ENCODE measurements around the gene TDRKH.

Gene TDRKH

GRCh38 chr1:151805066-151805820, 14.9 kb upstream of the TDRKH start, which contains the start of gene LINGO4:
Gene LINGO4 (minus strand): TSS chr1:151805419. CDS start chr1:151802704, 2,715 bp downstream.
- Histone ChIP-seq H3K79me2 (ENCODE audit: control insufficient read depth, insufficient read depth, low read length) (no peaks in the 10 kb centered on the region), H3K4ac (ENCODE audit: low read depth, low read length) (no peak within 1 kb of the TSS), H3K56ac (ENCODE audit: low read length) (no peak within 1 kb of the TSS), H3K18ac (ENCODE audit: low read length) (no peak within 1 kb of the TSS), H3K4me2 (ENCODE audit: low read length) (no peak within 1 kb of the TSS), H3K79me1 (ENCODE audit: low read length) (no peaks in the 10 kb centered on the region), H2BK5ac (ENCODE audit: low read length) (no peak within 1 kb of the TSS), H3K4me3 (ENCODE audit: low read length) (no peak within 1 kb of the TSS), H4K8ac (ENCODE audit: low read depth, low read length) (no peak within 1 kb of the TSS), H3K23ac (ENCODE audit: low read length) (no peak within 1 kb of the TSS), H3K36me3 (ENCODE audit: control insufficient read depth, insufficient read depth, low read length) (no peaks in the 10 kb centered on the region), H3K9ac (ENCODE audit: low read length) (no peak within 1 kb of the TSS), H3K27me3 (ENCODE audit: insufficient read depth, low read length, poor library complexity) (no peaks in the 10 kb centered on the region), H2BK15ac (replicated peaks; ENCODE audit: low read depth) (no peak within 1 kb of the TSS), H2BK120ac (ENCODE audit: low read depth, low read length) (no peak within 1 kb of the TSS), H3K4me1 (ENCODE audit: control insufficient read depth, low read depth, low read length) (no peaks in the 10 kb centered on the region), H2AK5ac (ENCODE audit: low read length) (no peak within 1 kb of the TSS), H4K5ac (ENCODE audit: low read length) (no peak within 1 kb of the TSS), H3K27ac (ENCODE audit: low read depth, low read length) (no peak within 1 kb of the TSS)
- WGBS (ENCODE audit: extremely low coverage, insufficient coverage, low lambda C conversion rate): no CpG with 5 or more reads among the region's 12 CpGs
- no peak for DNase-seq

DNA sequence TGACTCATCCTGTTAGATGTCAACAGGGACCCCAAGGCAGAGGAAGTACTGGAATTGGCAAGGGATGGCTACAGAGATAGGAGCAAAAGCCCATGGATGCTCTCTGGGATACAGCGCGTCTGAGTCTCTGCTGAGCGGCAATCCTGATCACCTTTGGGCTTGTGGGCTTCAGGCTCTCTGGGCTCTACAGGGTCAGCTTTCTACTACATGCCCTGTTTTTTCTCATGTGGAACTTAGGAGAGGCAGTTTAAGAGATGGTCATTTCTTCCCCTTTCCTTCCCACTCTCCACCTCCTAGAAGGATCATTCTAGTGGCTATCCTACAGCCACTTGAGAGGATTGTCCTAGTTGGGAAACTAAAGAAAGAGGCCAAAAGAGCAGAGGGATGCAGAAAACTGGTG, 13.6 kb upstream of the TDRKH start:
- no peaks in the 10 kb centered on the region for H3K79me2 ChIP-seq (ENCODE audit: control insufficient read depth, insufficient read depth, low read length)
- no peak overlapping the region for H2BK120ac ChIP-seq (ENCODE audit: low read depth, low read length)
- H2BK5ac ChIP-seq (ENCODE audit: low read length): no peak overlapping the region
- H3K36me3 ChIP-seq (ENCODE audit: control insufficient read depth, insufficient read depth, low read length): no peaks in the 10 kb centered on the region
- no peaks in the 10 kb centered on the region for H3K27me3 ChIP-seq (ENCODE audit: insufficient read depth, low read length, poor library complexity)
- no peak overlapping the region for H3K4ac ChIP-seq (ENCODE audit: low read depth, low read length)
- DNase-seq: no peak
- no peak overlapping the region for H4K8ac ChIP-seq (ENCODE audit: low read depth, low read length)
- H3K27ac ChIP-seq (ENCODE audit: low read depth, low read length): no peak overlapping the region
- no peak overlapping the region for H3K4me3 ChIP-seq (ENCODE audit: low read length)
- peaks cover 2% of the 10 kb centered on the region for H3K4me1 ChIP-seq (ENCODE audit: control insufficient read depth, low read depth, low read length)
- H3K23ac ChIP-seq (ENCODE audit: low read length): no peak overlapping the region
- H3K18ac ChIP-seq (ENCODE audit: low read length): no peak overlapping the region
- no peak overlapping the region for H3K56ac ChIP-seq (ENCODE audit: low read length)
- no peak overlapping the region for H2AK5ac ChIP-seq (ENCODE audit: low read length)
- no peak overlapping the region for H2BK15ac ChIP-seq (replicated peaks; ENCODE audit: low read depth)
- no peak overlapping the region for H3K4me2 ChIP-seq (ENCODE audit: low read length)
- no peak overlapping the region for H4K5ac ChIP-seq (ENCODE audit: low read length)
- WGBS (ENCODE audit: extremely low coverage, insufficient coverage, low lambda C conversion rate): no CpG with 5 or more reads among the region's 3 CpGs
- H3K79me1 ChIP-seq (ENCODE audit: low read length): no peaks in the 10 kb centered on the region
- no peak overlapping the region for H3K9ac ChIP-seq (ENCODE audit: low read length)

GRCh38 chr1:151803164-151803563, 12.9 kb upstream of the TDRKH start:
- no peak for DNase-seq

DNA sequence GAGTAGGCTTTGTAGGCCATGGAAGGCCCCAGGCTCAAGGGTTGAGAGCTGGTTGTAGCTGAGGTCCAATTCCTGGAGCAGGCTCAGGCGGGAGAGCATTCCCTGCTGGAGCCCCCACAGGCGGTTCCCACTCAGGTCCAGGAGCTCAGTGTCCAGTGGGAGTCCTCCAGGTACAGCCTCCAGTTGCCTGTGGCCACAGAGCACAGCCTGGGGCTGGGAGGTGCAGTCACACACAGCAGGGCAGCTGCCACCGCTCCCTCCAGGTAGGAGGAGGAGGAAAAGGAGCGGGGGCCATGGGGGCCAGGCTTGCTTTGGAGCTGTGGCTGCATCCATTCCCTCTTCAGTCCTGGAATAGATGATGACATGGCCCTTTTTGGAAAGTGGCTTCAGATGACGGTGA, 12.1 kb upstream of the TDRKH start:
- Histone ChIP-seq H3K4me2 (ENCODE audit: low read length) (no peak overlapping the region), H3K4me1 (ENCODE audit: control insufficient read depth, low read depth, low read length) (peaks cover 2% of the 10 kb centered on the region), H3K56ac (ENCODE audit: low read length) (no peak overlapping the region), H2BK120ac (ENCODE audit: low read depth, low read length) (no peak overlapping the region), H4K5ac (ENCODE audit: low read length) (no peak overlapping the region), H3K23ac (ENCODE audit: low read length) (no peak overlapping the region), H3K18ac (ENCODE audit: low read length) (no peak overlapping the region), H2AK5ac (ENCODE audit: low read length) (no peak overlapping the region), H4K8ac (ENCODE audit: low read depth, low read length) (no peak overlapping the region), H3K4me3 (ENCODE audit: low read length) (no peak overlapping the region), H3K9ac (ENCODE audit: low read length) (no peak overlapping the region), H2BK15ac (replicated peaks; ENCODE audit: low read depth) (no peak overlapping the region), H3K36me3 (ENCODE audit: control insufficient read depth, insufficient read depth, low read length) (no peaks in the 10 kb centered on the region), H3K27ac (ENCODE audit: low read depth, low read length) (no peak overlapping the region), H3K79me1 (ENCODE audit: low read length) (no peaks in the 10 kb centered on the region), H3K27me3 (ENCODE audit: insufficient read depth, low read length, poor library complexity) (no peaks in the 10 kb centered on the region), H2BK5ac (ENCODE audit: low read length) (no peak overlapping the region), H3K79me2 (ENCODE audit: control insufficient read depth, insufficient read depth, low read length) (no peaks in the 10 kb centered on the region), H3K4ac (ENCODE audit: low read depth, low read length) (no peak overlapping the region)
- DNase-seq: no peak
- no CpG with 5 or more reads among the region's 5 CpGs for WGBS (ENCODE audit: extremely low coverage, insufficient coverage, low lambda C conversion rate)

More at GRCh38 chr1:151803164-151803563, 12.9 kb upstream of the TDRKH start:
- H3K79me2 ChIP-seq (ENCODE audit: control insufficient read depth, insufficient read depth, low read length): no peaks in the 10 kb centered on the region
- no peaks in the 10 kb centered on the region for H3K36me3 ChIP-seq (ENCODE audit: control insufficient read depth, insufficient read depth, low read length)
- no peak overlapping the region for H3K56ac ChIP-seq (ENCODE audit: low read length)
- H3K4me2 ChIP-seq (ENCODE audit: low read length): no peak overlapping the region
- peaks cover 2% of the 10 kb centered on the region for H3K4me1 ChIP-seq (ENCODE audit: control insufficient read depth, low read depth, low read length)
- H3K18ac ChIP-seq (ENCODE audit: low read length): no peak overlapping the region
- H3K4me3 ChIP-seq (ENCODE audit: low read length): no peak overlapping the region
- H4K8ac ChIP-seq (ENCODE audit: low read depth, low read length): no peak overlapping the region
- no peaks in the 10 kb centered on the region for H3K27me3 ChIP-seq (ENCODE audit: insufficient read depth, low read length, poor library complexity)
- H2AK5ac ChIP-seq (ENCODE audit: low read length): no peak overlapping the region
- no peak overlapping the region for H3K27ac ChIP-seq (ENCODE audit: low read depth, low read length)
- H3K4ac ChIP-seq (ENCODE audit: low read depth, low read length): no peak overlapping the region
- H3K9ac ChIP-seq (ENCODE audit: low read length): no peak overlapping the region
- no peak overlapping the region for H2BK5ac ChIP-seq (ENCODE audit: low read length)
- H3K79me1 ChIP-seq (ENCODE audit: low read length): no peaks in the 10 kb centered on the region
- no peak overlapping the region for H3K23ac ChIP-seq (ENCODE audit: low read length)
- H2BK15ac ChIP-seq (replicated peaks; ENCODE audit: low read depth): no peak overlapping the region
- H4K5ac ChIP-seq (ENCODE audit: low read length): no peak overlapping the region
- no peak overlapping the region for H2BK120ac ChIP-seq (ENCODE audit: low read depth, low read length)

- DNase-seq: no peak
- H3K79me1 ChIP-seq (ENCODE audit: low read length): no peaks in the 10 kb centered on the region
- H3K27ac ChIP-seq (ENCODE audit: low read depth, low read length): no peak overlapping the region
- no peaks in the 10 kb centered on the region for H3K79me2 ChIP-seq (ENCODE audit: control insufficient read depth, insufficient read depth, low read length)
- H3K18ac ChIP-seq (ENCODE audit: low read length): no peak overlapping the region
- H4K5ac ChIP-seq (ENCODE audit: low read length): no peak overlapping the region
- H3K4me1 ChIP-seq (ENCODE audit: control insufficient read depth, low read depth, low read length): peaks cover 2% of the 10 kb centered on the region
- no peaks in the 10 kb centered on the region for H3K36me3 ChIP-seq (ENCODE audit: control insufficient read depth, insufficient read depth, low read length)
- no peak overlapping the region for H3K4me3 ChIP-seq (ENCODE audit: low read length)
- H2BK120ac ChIP-seq (ENCODE audit: low read depth, low read length): no peak overlapping the region
- H3K56ac ChIP-seq (ENCODE audit: low read length): no peak overlapping the region
- WGBS (ENCODE audit: extremely low coverage, insufficient coverage, low lambda C conversion rate): no CpG with 5 or more reads among the region's 7 CpGs
- H2BK5ac ChIP-seq (ENCODE audit: low read length): no peak overlapping the region
- no peak overlapping the region for H4K8ac ChIP-seq (ENCODE audit: low read depth, low read length)
- H3K4me2 ChIP-seq (ENCODE audit: low read length): no peak overlapping the region
- H2BK15ac ChIP-seq (replicated peaks; ENCODE audit: low read depth): no peak overlapping the region
- no peak overlapping the region for H3K4ac ChIP-seq (ENCODE audit: low read depth, low read length)
- H3K9ac ChIP-seq (ENCODE audit: low read length): no peak overlapping the region
- no peak overlapping the region for H3K23ac ChIP-seq (ENCODE audit: low read length)
- H3K27me3 ChIP-seq (ENCODE audit: insufficient read depth, low read length, poor library complexity): no peaks in the 10 kb centered on the region
- no peak overlapping the region for H2AK5ac ChIP-seq (ENCODE audit: low read length)
These were observed 11.5 kb upstream of the TDRKH start for GRCh38 chr1:151801846-151802245.

DNA sequence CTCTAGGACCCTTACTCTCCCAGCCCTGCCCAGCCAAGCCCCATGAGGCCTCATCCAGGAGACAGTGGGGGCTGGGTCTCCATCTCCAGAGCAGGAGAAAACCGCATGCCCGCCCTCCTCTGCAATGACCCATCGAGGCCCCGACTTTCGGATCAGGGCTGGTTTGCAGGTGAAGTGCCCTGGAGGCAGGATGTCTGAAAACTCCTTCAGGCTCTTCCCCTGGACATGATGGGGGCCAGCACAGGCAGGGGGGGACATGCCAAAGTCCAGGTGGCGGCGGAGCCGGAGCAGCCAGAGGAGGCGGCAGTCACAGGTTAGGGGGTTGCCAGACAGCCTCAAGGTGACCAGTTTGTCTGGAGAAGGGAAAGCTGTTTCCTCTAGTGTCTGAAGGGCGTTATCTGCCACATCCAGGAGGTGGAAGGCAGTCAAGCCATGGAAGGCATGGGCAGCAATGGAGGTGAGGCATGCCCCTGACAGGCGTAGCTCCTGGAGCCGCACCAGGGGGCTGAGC, 11.1 kb upstream of the TDRKH start:
- H3K4me3 ChIP-seq (ENCODE audit: low read length): no peak overlapping the region
- no peak overlapping the region for H2BK5ac ChIP-seq (ENCODE audit: low read length)
- no peak overlapping the region for H3K4me2 ChIP-seq (ENCODE audit: low read length)
- H3K56ac ChIP-seq (ENCODE audit: low read length): no peak overlapping the region
- H2BK15ac ChIP-seq (replicated peaks; ENCODE audit: low read depth): no peak overlapping the region
- no peaks in the 10 kb centered on the region for H3K36me3 ChIP-seq (ENCODE audit: control insufficient read depth, insufficient read depth, low read length)
- H3K79me2 ChIP-seq (ENCODE audit: control insufficient read depth, insufficient read depth, low read length): no peaks in the 10 kb centered on the region
- WGBS (ENCODE audit: extremely low coverage, insufficient coverage, low lambda C conversion rate): no CpG with 5 or more reads among the region's 12 CpGs
- no peak overlapping the region for H3K4ac ChIP-seq (ENCODE audit: low read depth, low read length)
- H4K5ac ChIP-seq (ENCODE audit: low read length): no peak overlapping the region
- H3K79me1 ChIP-seq (ENCODE audit: low read length): no peaks in the 10 kb centered on the region
- no peak overlapping the region for H3K18ac ChIP-seq (ENCODE audit: low read length)
- H3K23ac ChIP-seq (ENCODE audit: low read length): no peak overlapping the region
- peaks cover 2% of the 10 kb centered on the region for H3K4me1 ChIP-seq (ENCODE audit: control insufficient read depth, low read depth, low read length)
- H3K27me3 ChIP-seq (ENCODE audit: insufficient read depth, low read length, poor library complexity): no peaks in the 10 kb centered on the region
- H3K9ac ChIP-seq (ENCODE audit: low read length): no peak overlapping the region
- no peak for DNase-seq
- H2BK120ac ChIP-seq (ENCODE audit: low read depth, low read length): no peak overlapping the region
- H3K27ac ChIP-seq (ENCODE audit: low read depth, low read length): no peak overlapping the region
- H4K8ac ChIP-seq (ENCODE audit: low read depth, low read length): no peak overlapping the region
- H2AK5ac ChIP-seq (ENCODE audit: low read length): no peak overlapping the region
